Measurements from ENCODE around the gene C1QC.

Gene C1QC

GRCh38 chr1:22619798-22620197, 23.6 kb upstream of the C1QC start:
- ATAC-seq = no peak

- ATAC-seq = no peak
Measured at GRCh38 chr1:22621761-22622160, 21.7 kb upstream of the C1QC start.

DNA sequence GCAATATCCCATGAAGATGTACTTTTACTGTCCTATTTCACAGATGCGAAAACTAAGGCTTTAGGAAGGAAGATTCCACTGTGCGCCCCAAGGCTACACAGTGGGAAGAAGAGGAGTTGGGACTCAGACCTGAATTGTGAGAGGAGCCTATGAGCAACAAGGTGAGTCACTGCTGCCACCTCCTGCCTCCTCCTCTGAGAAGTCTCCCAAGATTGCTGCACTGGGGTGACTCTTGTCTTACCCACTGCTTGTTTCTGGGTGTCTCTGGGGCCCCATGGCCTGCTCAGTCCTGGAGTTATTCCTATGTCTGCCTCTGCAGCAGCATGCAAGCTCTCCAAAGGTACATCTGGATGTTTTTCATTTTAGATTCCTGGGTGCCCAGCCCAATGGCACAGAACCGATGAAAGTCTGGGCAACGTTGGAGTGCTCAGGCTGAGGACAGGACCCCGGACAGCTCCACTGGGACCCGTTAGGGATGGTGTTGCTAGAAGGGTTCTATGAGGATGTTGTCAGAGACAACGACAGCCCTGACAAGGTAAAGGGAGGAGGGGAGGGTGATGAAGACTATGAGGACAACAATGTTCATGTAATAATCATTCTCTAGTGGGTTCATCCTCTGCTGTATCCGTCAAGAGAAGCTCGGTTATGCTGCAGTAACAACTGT, 18.0 kb upstream of the C1QC start:
- ATAC-seq = no peak

GRCh38 chr1:22626237-22627157, 16.9 kb upstream of the C1QC start:
- no peak for ATAC-seq

- ATAC-seq = no peak
Measured at GRCh38 chr1:22627331-22627730, 16.1 kb upstream of the C1QC start.

GRCh38 chr1:22628698-22629444, 14.6 kb upstream of the C1QC start:
- ATAC-seq = no peak

DNA sequence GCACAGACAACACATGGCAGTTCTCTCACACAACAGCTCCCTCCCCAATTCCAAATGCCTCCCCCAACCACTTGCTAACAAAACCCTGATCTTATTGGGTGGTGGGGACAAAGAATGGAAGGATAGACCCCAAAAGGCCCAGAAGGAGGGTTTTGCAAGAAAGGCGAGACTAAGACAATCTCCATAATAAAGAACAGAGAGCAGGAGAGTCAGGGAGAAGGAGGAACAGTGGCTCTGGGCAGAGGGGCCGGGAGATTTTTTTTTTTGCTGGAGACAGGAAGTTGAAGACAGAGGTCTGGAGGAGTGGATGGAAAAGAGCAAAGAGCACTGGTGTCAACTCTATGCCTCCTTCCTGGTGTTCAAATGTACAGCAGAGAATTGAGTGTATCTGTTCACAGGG, 13.5 kb upstream of the C1QC start:
- ATAC-seq = no peak

DNA sequence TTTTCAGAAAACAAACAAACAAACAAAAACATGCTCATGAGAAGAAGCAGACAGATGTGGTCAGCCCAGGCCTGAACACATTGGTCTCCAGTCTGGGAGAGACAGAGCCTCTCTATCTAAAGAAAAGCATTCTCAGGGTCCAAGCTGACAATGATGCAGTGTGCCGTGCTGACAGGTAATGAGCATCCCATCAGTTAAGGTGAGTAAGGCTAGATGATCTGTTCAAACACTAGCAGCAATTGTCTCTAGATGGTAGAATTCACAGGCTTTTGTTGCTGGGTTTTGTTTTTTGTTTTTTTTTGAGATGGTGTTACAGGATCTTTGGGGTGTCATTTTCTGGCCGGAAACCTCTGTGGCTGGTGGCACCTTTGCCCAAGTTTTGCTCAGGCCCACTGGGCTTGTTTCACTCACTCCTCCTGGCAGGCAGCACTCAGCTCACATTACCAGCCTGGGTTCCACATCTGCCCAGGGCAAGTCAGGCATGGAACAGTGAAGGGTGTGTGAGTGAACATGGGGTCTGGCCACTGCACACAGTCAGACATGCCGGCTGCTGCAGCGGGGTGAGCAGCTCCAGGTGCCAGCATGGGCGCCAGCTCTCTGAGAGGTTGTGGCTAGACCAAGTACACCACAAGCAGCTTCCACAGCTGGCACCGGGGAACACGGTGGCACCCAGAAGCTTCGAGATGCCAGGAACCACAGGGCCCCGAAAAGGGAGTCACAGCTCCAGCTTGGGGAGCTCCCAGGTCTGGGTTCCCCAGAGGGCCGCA, 9.6 kb upstream of the C1QC start:
- ATAC-seq = no peak

GRCh38 chr1:22635436-22635835, 8.0 kb upstream of the C1QC start:
- no peak for ATAC-seq

DNA sequence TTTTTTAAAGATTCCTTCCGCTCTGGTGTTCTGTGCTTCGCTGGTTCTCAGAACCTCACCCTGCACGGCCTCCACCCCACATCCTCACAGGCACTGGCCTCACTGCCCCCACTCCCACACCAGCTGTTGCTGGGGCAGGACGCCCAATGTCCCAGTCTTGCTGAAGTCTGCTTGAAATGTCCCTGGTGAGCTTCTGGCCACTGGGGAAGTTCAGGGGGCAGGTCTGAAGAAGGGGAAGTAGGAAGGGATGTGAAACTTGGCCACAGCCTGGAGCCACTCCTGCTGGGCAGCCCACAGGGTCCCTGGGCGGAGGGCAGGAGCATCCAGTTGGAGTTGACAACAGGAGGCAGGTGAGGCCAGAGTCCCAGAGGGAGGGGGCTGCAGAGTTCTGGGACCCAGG, 7.1 kb upstream of the C1QC start, which contains the start of gene C1QA:
C1QA (plus strand) TSS at position 276 of the 400 bp plus-strand sequence. CDS start 989 bp downstream, outside the sequence.
- ATAC-seq = no peak

- no peak for ATAC-seq
Measured at GRCh38 chr1:22636927-22637326, 6.5 kb upstream of the C1QC start.

DNA sequence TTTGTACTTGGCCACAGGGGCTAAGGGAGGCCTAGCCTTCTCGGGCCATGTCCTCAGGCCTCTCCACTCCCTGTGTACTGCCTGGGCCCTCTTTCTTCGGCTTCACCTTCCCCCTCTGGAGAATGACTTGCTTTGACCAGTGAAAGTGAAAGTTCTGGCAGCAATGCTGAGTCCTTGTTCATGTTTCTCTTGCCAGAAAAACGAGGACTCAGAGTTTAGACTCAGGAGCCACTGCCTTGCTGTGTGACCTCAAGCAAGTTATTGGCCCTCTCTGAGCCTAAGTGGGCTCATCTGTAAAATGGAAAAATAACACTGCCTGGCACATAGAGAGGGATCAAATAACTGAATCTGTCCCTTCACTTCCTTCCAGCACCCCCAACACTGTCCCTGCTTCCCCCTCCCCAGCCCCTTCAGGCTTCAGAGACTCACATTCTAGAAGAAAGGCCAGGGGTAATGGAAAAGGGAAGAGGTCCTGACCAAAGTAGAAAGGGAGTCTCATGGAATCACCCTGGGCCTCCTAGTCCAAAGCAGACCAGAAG, 5.5 kb upstream of the C1QC start:
- ATAC-seq = no peak

DNA sequence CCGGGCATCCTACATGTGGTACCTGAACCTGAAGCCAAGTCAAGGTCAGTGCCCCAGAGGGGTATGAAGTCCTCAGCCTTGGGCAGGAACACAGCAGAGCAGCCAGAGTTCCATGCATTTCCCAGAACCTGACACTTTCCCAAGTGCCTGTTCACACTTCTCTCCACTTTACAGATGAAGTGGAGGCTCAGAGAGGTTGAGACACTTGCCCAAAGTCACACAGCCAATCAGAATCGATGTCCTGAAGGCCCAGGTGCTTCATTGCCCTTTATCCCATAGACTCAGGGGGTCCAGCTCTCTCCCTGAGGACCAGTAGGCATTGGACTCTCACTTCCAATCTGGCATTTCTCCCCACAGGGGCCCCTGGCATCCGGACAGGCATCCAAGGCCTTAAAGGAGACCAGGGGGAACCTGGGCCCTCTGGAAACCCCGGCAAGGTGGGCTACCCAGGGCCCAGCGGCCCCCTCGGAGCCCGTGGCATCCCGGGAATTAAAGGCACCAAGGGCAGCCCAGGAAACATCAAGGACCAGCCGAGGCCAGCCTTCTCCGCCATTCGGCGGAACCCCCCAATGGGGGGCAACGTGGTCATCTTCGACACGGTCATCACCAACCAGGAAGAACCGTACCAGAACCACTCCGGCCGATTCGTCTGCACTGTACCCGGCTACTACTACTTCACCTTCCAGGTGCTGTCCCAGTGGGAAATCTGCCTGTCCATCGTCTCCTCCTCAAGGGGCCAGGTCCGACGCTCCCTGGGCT, 4.8 kb upstream of the C1QC start:
- ATAC-seq = no peak

- no peak for ATAC-seq
Measured at GRCh38 chr1:22639286-22639685, 4.1 kb upstream of the C1QC start.

GRCh38 chr1:22641247-22641646, 2.2 kb upstream of the C1QC start:
- no peak for ATAC-seq

DNA sequence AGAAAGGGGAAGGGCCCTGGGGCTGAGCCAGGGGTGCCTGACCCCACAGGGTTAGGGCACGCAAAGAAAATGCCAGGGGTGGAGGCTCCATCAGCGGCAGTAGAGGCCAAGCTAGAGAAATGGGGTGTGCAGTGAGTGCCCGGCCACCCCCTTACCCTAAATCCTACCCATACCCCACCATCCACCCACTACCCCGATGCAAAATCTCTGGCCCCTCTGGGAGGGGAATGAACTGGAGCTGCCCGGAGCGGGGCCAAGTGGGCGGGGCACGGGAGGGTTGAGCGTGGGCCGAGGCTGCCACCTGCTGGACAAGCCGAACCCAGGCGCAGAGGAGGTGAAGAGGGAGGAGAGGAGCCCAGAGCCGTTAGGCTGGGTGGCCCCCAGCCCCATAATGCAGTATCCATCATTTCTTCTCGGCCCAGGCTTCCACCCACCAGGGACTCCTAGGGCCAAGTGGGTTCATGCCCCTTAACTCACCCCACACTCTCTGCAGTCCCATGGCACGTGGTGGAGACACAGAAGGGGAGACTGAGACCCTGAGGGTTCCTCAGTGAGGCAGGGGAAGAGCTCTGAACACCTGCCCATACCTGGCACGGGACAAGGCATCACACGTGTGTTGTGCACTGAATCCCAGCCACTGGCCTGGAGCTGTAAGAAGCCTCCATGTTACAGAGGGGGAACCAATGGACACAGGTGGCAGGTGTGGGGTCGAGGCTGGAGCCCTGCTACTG, 1.4 kb upstream of the C1QC start:
- ATAC-seq = peak; percentile 65 to 73

GRCh38 chr1:22643928-22644327, 495 bp downstream of the C1QC start:
- no peak for ATAC-seq

DNA sequence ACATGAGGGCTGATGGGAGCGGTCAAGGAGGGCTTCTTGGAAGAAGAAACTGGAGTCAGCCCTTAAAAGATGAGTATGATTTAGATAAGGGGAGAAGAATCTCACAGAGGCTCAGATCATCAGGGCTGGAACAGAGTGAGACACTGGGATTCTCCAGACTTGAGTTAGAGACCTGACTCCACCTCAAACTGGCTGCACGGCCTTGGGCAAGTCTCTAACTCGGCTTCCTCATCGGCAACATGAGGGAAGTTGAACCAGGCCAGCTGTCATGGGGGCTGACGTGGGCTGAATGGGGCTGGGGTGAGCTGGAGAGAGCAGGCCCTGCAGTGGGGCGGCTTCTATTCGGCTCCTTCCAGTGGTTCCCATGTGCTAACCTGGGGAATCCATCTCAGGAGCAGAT, 2.5 kb downstream of the C1QC start:
- no peak for ATAC-seq

DNA sequence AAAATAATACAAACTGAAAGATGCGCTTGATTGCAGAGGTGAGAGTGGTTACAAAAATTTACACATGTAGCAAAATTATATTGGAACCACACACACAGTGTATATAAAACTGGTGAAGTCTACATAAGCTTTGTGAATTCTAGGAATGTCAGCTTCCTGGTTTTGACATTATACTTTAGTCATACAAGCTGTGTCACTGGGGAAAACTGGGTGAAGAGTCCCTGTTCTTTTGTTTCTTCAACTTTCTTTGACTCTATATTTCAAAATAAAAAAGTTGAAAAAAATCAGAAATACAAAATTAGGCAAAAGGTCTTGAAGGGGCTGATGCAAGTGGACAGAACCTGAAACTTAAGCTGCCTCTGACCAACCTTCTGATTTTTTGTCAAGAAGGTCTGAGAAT, 3.0 kb downstream of the C1QC start:
- no peak for ATAC-seq

- no peak for ATAC-seq
Measured at GRCh38 chr1:22650089-22650693, 6.8 kb downstream of the C1QC start.
